NCI-H446 treated with DMSO at 0.1 percent for 48 hours (cell line): ENCODE results near the gene MYMX.
A peak's percentile ranks its signal among the peaks of the same experiment; 100 is the strongest.

Source experiments
- DNase-seq: peaks from one replicate; lab custom pipeline; 2025; lab: John Stamatoyannopoulos, UW

MYMX gene

DNA sequence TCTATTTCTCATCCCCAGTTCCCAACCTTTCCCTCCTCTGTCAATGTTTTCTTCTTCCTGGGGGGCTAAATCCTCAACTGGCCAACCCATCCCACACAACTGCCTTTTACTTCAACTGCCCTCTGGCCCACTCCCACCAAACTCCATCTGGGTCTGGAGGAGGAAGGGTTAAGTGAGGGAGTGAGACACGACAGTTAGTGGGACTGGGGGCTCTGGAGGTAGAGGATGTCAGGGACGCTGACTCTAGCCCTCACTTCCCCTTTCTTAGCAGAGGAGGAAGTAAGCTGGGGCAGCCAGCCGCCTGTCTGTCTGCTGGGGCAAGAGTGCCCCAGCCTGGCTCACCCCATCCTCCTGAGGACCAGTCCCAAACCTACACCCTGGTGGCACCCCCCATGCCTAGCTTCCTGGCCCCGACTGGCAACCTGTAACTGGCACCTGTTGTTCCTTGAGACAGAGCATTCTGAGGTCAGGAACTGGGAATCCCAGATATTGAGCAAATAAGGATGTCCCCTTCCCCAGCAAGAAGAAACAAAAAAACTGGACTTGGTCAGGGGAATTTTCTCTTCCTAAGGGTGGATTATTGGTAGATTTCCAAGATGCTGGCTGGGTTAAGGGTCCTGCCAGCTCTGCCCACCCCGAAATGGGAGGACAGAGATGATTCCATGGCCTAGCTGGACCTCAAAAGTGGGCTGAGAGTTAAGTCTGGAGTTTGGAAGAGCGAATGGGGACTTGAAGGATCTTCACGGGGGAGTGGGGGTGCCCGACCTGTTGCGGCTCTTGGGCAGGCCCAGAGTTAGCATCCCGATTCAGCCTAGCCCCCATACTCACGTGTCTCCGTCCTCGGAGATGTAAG lies 47.7 kb downstream of the MYMX start:
- no peak for DNase-seq

- peak; percentile 31 for DNase-seq
Observed at GRCh38 chr6:44265007-44265721, 48.4 kb downstream of the MYMX start, which contains the start of gene NFKBIE. TSS of gene NFKBIE (minus strand) at chr6:44265551. CDS start at chr6:44265346, 205 bp downstream.

GRCh38 chr6:44265722-44266233 lies 49.1 kb downstream of the MYMX start:
- no peak for DNase-seq

- DNase-seq, result no peak
Observed at GRCh38 chr6:44266347-44266746, 49.6 kb downstream of the MYMX start.

- no peak for DNase-seq
Observed at GRCh38 chr6:44267252-44267651, 50.5 kb downstream of the MYMX start.
